CD14-positive monocyte (primary cell): ENCODE results near the gene ZNF91. TPM values are rescaled to one million over a fixed set of nuclear protein-coding genes. Genes with fewer than 3 reads are reported as not detected.

Experiments
- DNase-seq, 3 donors: peaks; one replicate each; pipeline ENCODE4 v3.0.0-alpha.2; 2011 to 2022
- H2AFZ ChIP-seq: 2 replicates; pipeline ENCODE4 v1.6.0; 2012; ENCODE audit warnings: mild to moderate bottlenecking, low read depth, low read length, inconsistent platforms; ENCODE audit not compliant: insufficient read depth, poor library complexity, severe bottlenecking
- H3K27ac ChIP-seq, 2 donors: 1 replicate in 1 of 2; 2 replicates in 1 of 2; pipeline ENCODE4 v1.5.1; 2012 to 2013; ENCODE audit warnings: low read length in 2 of 2, control low read depth in 1 of 2, inconsistent platforms in 1 of 2, low read depth in 1 of 2, mild to moderate bottlenecking in 1 of 2
- H3K27me3 ChIP-seq, 2 donors: one replicate each; pipeline versions ENCODE4 v1.6.0 to v1.6.1; 2011 to 2013; ENCODE audit warnings: low read length in 2 of 2; ENCODE audit not compliant: control insufficient read depth in 2 of 2, insufficient read depth in 2 of 2
- H3K36me3 ChIP-seq, 2 donors: replicated peaks in 1 of 2; 1 replicate in 1 of 2; 2 replicates in 1 of 2; pipeline versions ENCODE4 v1.5.1 to v1.6.1; 2012 to 2013; ENCODE audit warnings: low read length in 2 of 2, control low read depth in 1 of 2, inconsistent platforms in 1 of 2, mild to moderate bottlenecking in 1 of 2; ENCODE audit not compliant: insufficient read depth in 2 of 2, control insufficient read depth in 1 of 2
- H3K4me1 ChIP-seq, 2 donors: 1 replicate in 1 of 2; 2 replicates in 1 of 2; pipeline versions ENCODE4 v1.5.1 to v1.6.1; 2012 to 2013; ENCODE audit warnings: low read length in 2 of 2, control low read depth in 1 of 2, inconsistent platforms in 1 of 2, mild to moderate bottlenecking in 1 of 2, moderate library complexity in 1 of 2; ENCODE audit not compliant: insufficient read depth in 2 of 2, control insufficient read depth in 1 of 2
- H3K4me2 ChIP-seq: replicated peaks from 2 replicates; pipeline ENCODE3; 2012; ENCODE audit warnings: low read length, moderate library complexity, mild to moderate bottlenecking; ENCODE audit not compliant: poor library complexity, severe bottlenecking; ENCODE audit errors: extremely low read depth
- H3K4me3 ChIP-seq, 3 experiments: fragments of 200-600 bp in 1 of 3; sonication (generic) in 1 of 3; replicated peaks in 1 of 3; 1 replicate in 2 of 3; 2 replicates in 1 of 3; pipeline ENCODE4 v1.5.1; 2011 to 2013; ENCODE audit warnings: low read length in 3 of 3, mild to moderate bottlenecking in 3 of 3, control low read depth in 2 of 3, low read depth in 2 of 3, inconsistent platforms in 1 of 3, moderate library complexity in 1 of 3
- H3K79me2 ChIP-seq: 2 replicates; pipeline ENCODE4 v1.6.0; 2012; ENCODE audit warnings: mild to moderate bottlenecking, control low read depth, inconsistent platforms, low read length, moderate library complexity; ENCODE audit not compliant: insufficient read depth
- H3K9ac ChIP-seq: 2 replicates; pipeline ENCODE4 v1.6.0; 2017; ENCODE audit warnings: low read length, mild to moderate bottlenecking; ENCODE audit not compliant: insufficient read depth, poor library complexity, severe bottlenecking
- H3K9me3 ChIP-seq, 2 donors: replicated peaks in 1 of 2; 1 replicate in 1 of 2; 2 replicates in 1 of 2; pipeline versions ENCODE4 v1.5.1 to v1.6.1; 2012 to 2013; ENCODE audit warnings: low read length in 2 of 2, control low read depth in 1 of 2; ENCODE audit not compliant: control insufficient read depth in 1 of 2, insufficient read depth in 1 of 2
- H4K20me1 ChIP-seq: 2 replicates; pipeline ENCODE4 v1.6.0; 2012; ENCODE audit warnings: mild to moderate bottlenecking, low read length, control low read depth, moderate library complexity; ENCODE audit not compliant: insufficient read depth
- H3K27ac Mint-ChIP-seq, 7 donors: one replicate each; pipeline ENCODE4 v1.8.0; 2020; ENCODE audit warnings: mild to moderate bottlenecking in 7 of 7, mixed read lengths in 7 of 7, moderate library complexity in 6 of 7, inconsistent platforms in 2 of 7
- H3K27me3 Mint-ChIP-seq, 3 donors: one replicate each; pipeline ENCODE4 v1.8.0; 2021 to 2022; ENCODE audit warnings: low read depth in 3 of 3, mild to moderate bottlenecking in 3 of 3, mixed read lengths in 3 of 3, moderate library complexity in 3 of 3, inconsistent platforms in 1 of 3
- H3K36me3 Mint-ChIP-seq, 2 donors: one replicate each; pipeline ENCODE4 v1.8.0; 2020; ENCODE audit warnings: mixed read lengths in 2 of 2, inconsistent platforms in 1 of 2, mild to moderate bottlenecking in 1 of 2
- H3K4me1 Mint-ChIP-seq: one replicate; pipeline ENCODE4 v1.8.0; 2020; ENCODE audit warnings: mild to moderate bottlenecking, mixed read lengths
- H3K4me3 Mint-ChIP-seq, 2 donors: one replicate each; pipeline ENCODE4 v1.8.0; 2020; ENCODE audit warnings: mild to moderate bottlenecking in 2 of 2, mixed read lengths in 2 of 2, moderate library complexity in 1 of 2
- H3K9me3 Mint-ChIP-seq, 7 donors: one replicate each; pipeline ENCODE4 v1.8.0; 2020 to 2022; ENCODE audit warnings: mixed read lengths in 7 of 7, mild to moderate bottlenecking in 6 of 7, moderate library complexity in 6 of 7, inconsistent platforms in 2 of 7
- CTCF ChIP-seq: fragments of 200-600 bp; IDR thresholded peaks from one replicate; pipeline ENCODE4 v1.8.0; 2022; ENCODE audit warnings: antibody characterized with exemption, mild to moderate bottlenecking
- WGBS: methylation state at CpG from one replicate; pipeline ENCODE4 v1.1.5; 2013; ENCODE audit warnings: missing lambda C conversion rate; ENCODE audit not compliant: insufficient coverage; 5-methylcytosine and 5-hydroxymethylcytosine counted together
- intact Hi-C, 2 donors: fragments of 100-400 bp; cut with micrococcal nuclease; formaldehyde crosslinking; loops; one replicate each; pipeline versions ENCODE4 v1.15.0 to v1.15.1; 2023
- polyA plus RNA-seq, 3 donors: library from polyadenylated mRNA; depleted of rRNA in 1 of 3; unstranded in 2 of 3; stranded (reverse) in 1 of 3; fragments of 300-500 nt in 2 of 3; fragments of >200 nt in 1 of 3; fragmentation: Illumina TruSeq in 2 of 3; gene quantifications; 1 replicate in 2 of 3; 2 replicates in 1 of 3; pipeline ENCODE4 v1.2.3, GENCODE V29; 2012 to 2021

The ZNF91 gene
- polyA plus RNA-seq, 3 donors = 3.5 to 5.5 (median 4.9) TPM

GRCh38 chr19:23394511-23394910 is 760 bp downstream of the ZNF91 start:
- peaks cover 0 to 25% of the 10 kb centered on the region in 2 donors for H3K36me3 ChIP-seq
- H3K9me3 ChIP-seq = peaks cover 46 to 57% of the 10 kb centered on the region in 2 donors
- peak in 1 of 3 donors; percentile 10 for DNase-seq
- no peaks in the 10 kb centered on the region for H3K27me3 ChIP-seq
- Mint-ChIP-seq H3K27me3 (no peaks in the 10 kb centered on the region), H3K9me3 (peaks cover 30 to 58% (median 52%) of the 10 kb centered on the region in 7 donors), H3K27ac (peak overlapping the region; percentile 93 to 98 (median 97)), H3K36me3 (peaks cover 20 to 38% of the 10 kb centered on the region in 2 donors), H3K4me3 (peak overlapping the region; percentile 96 to 97), H3K4me1 (peaks cover 10% of the 10 kb centered on the region)
- H3K4me3 ChIP-seq = peak overlapping the region; percentile 69 to 94 (median 87)
- intact Hi-C loops = loop anchor here in 1 of 2 donors (10.0 kb wide), 1 partner anchor 140 kb away; the partner anchor contains the start of gene ZNF724
- peak overlapping the region; percentile 75 for H3K4me2 ChIP-seq
- peak overlapping the region; percentile 96 for H3K9ac ChIP-seq
- peak overlapping the region; percentile 92 to 94 for H3K27ac ChIP-seq
- no peaks in the 10 kb centered on the region for H4K20me1 ChIP-seq
- whole genome bisulfite sequencing = 10% methylated on average over 11 of the region's 11 CpGs
- peak overlapping the region; percentile 86 for H2AFZ ChIP-seq
- H3K4me1 ChIP-seq = peaks cover 8 to 9% of the 10 kb centered on the region in 2 donors
- H3K79me2 ChIP-seq = peaks cover 51% of the 10 kb centered on the region
- no peak for TF ChIP-seq CTCF

- TF ChIP-seq CTCF = no peak
- Mint-ChIP-seq H3K9me3 (peaks cover 32 to 64% (median 60%) of the 10 kb centered on the region in 7 donors), H3K4me3 (no peak overlapping the region), H3K27me3 (no peaks in the 10 kb centered on the region), H3K4me1 (peaks cover 10% of the 10 kb centered on the region), H3K27ac (no peak overlapping the region), H3K36me3 (peaks cover 32 to 50% of the 10 kb centered on the region in 2 donors)
- no peak for DNase-seq
- H3K9ac ChIP-seq = no peak overlapping the region
- peaks cover 65% of the 10 kb centered on the region for H3K79me2 ChIP-seq
- intact Hi-C loops = loop anchor here in 1 of 2 donors (10.0 kb wide), 1 partner anchor 138 kb away; the partner anchor contains the start of gene ZNF724
- no peaks in the 10 kb centered on the region for H3K27me3 ChIP-seq
- no peaks in the 10 kb centered on the region for H4K20me1 ChIP-seq
- peaks cover 0 to 39% of the 10 kb centered on the region in 2 donors for H3K36me3 ChIP-seq
- H3K4me2 ChIP-seq = no peak overlapping the region
- H3K4me3 ChIP-seq = peak overlapping the region in 1 of 3 experiments; percentile 94
- no CpG with 5 or more reads among the region's 1 CpG for WGBS
- no peak overlapping the region for H2AFZ ChIP-seq
- H3K4me1 ChIP-seq = peaks cover 8 to 9% of the 10 kb centered on the region in 2 donors
- H3K9me3 ChIP-seq = peaks cover 55 to 60% of the 10 kb centered on the region in 2 donors
- no peak overlapping the region for H3K27ac ChIP-seq
These were observed 2.1 kb downstream of the ZNF91 start for GRCh38 chr19:23393121-23393520.
